Activated T-cell treated with anti-CD3 and anti-CD28 coated beads, Interleukin-2, amount 50 U/mL, for 72 hours (primary cell): Measurements from ENCODE around the gene UBQLN1. TPM values are rescaled to one million over a fixed set of nuclear protein-coding genes. Genes with fewer than 3 reads are reported as not detected.

ENCODE experiments used
- ATAC-seq, 2 donors: fragments of 150-1000 bp; cut with Tn5 transposase; replicated peaks in 1 of 2; 2 replicates each; pipeline ENCODE4 v1.10.0; 2021; ENCODE audit warnings: moderate library complexity in 2 of 2, mild to moderate bottlenecking in 1 of 2
- DNase-seq, 2 donors: peaks; one replicate each; pipeline ENCODE4 v3.0.0; 2021 to 2022; ENCODE audit warnings: mixed read lengths in 1 of 2
- H3K27ac Mint-ChIP-seq: one replicate; pipeline ENCODE4 v1.8.0; 2022; ENCODE audit warnings: mild to moderate bottlenecking, moderate library complexity, mixed read lengths
- H3K27me3 Mint-ChIP-seq: one replicate; pipeline ENCODE4 v1.8.0; 2022; ENCODE audit warnings: low read depth, mixed read lengths
- H3K36me3 Mint-ChIP-seq, 2 donors: one replicate each; pipeline ENCODE4 v1.8.0; 2022; ENCODE audit warnings: mixed read lengths in 2 of 2, mild to moderate bottlenecking in 1 of 2; ENCODE audit not compliant: insufficient read depth in 2 of 2
- H3K4me1 Mint-ChIP-seq: one replicate; pipeline ENCODE4 v1.8.0; 2022; ENCODE audit warnings: low read depth, mixed read lengths
- H3K4me3 Mint-ChIP-seq, 2 donors: one replicate each; pipeline ENCODE4 v1.8.0; 2022; ENCODE audit warnings: mild to moderate bottlenecking in 2 of 2, mixed read lengths in 2 of 2, moderate library complexity in 2 of 2
- H3K9me3 Mint-ChIP-seq, 2 donors: one replicate each; pipeline ENCODE4 v1.8.0; 2022; ENCODE audit warnings: mixed read lengths in 2 of 2
- total RNA-seq, 2 donors: library from RNA; stranded (reverse); gene quantifications; one replicate each; pipeline ENCODE4 v1.2.3, GENCODE V29; 2022

Gene UBQLN1
- total RNA-seq, 2 donors from 2014 or later: 79.0 to 80.5 TPM

- Mint-ChIP-seq H3K36me3 (peaks cover 4 to 45% of the 10 kb centered on the region in 2 donors), H3K4me3 (no peak overlapping the region), H3K27ac (peak overlapping the region; percentile 69), H3K4me1 (peaks cover 12% of the 10 kb centered on the region), H3K9me3 (no peaks in the 10 kb centered on the region), H3K27me3 (no peaks in the 10 kb centered on the region)
- no peak for ATAC-seq
- no peak for DNase-seq
Observed at GRCh38 chr9:83675466-83675865, 32.3 kb downstream of the UBQLN1 start.

- Mint-ChIP-seq H3K9me3 (no peaks in the 10 kb centered on the region), H3K36me3 (peaks cover 2 to 22% of the 10 kb centered on the region in 2 donors), H3K27ac (peak overlapping the region; percentile 82), H3K4me1 (peaks cover 6% of the 10 kb centered on the region), H3K27me3 (no peaks in the 10 kb centered on the region), H3K4me3 (no peak overlapping the region)
- ATAC-seq: no peak
- no peak for DNase-seq
Observed at GRCh38 chr9:83671451-83671850, 36.3 kb downstream of the UBQLN1 start.

DNA sequence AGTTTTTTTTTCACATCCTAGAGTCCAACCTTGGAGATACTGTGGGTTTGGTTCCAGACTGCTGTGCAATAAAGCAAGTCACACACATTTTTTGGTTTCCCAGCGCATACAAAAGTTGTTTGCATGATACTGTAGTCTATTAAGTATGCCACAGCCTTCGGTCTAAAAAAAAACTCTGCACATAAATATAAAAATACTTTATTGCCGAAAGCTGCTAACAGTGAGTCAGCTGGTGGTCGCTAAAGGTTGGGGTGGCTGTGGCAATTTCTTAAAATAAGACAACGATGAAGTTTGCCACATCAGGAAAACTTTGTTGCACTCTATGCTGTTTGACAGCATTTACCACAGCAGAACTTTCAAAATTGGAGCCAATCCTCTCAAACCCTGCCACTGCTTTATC lies 37.4 kb downstream of the UBQLN1 start:
- Mint-ChIP-seq H3K9me3 (no peaks in the 10 kb centered on the region), H3K27ac (peak overlapping the region; percentile 9), H3K4me3 (no peak overlapping the region), H3K27me3 (no peaks in the 10 kb centered on the region), H3K36me3 (peaks cover 0 to 28% of the 10 kb centered on the region in 2 donors), H3K4me1 (peaks cover 14% of the 10 kb centered on the region)
- ATAC-seq (no peak), DNase-seq (no peak)

DNA sequence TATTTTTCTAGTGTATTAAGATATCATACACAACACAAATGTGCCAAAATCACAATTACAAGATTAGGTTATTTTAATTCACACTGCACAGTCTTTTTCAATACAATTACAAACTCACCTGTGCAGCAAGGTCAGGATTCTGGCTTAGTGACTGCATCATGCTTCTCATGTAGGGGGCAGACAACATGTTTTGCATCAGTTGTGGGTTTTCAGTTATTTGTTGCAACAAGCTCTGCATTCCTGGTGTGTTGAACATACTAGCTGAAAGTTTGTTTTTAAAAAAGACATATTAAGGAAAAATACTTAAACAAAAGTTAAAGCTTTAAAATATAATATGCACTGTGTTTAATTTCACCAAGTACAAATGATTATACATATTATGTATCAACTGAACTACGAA lies 38.7 kb downstream of the UBQLN1 start:
- DNase-seq (no peak), ATAC-seq (no peak)
- H3K4me1 Mint-ChIP-seq: peaks cover 16% of the 10 kb centered on the region
- H3K27ac Mint-ChIP-seq: no peak overlapping the region
- H3K4me3 Mint-ChIP-seq: no peak overlapping the region
- no peaks in the 10 kb centered on the region for H3K27me3 Mint-ChIP-seq
- H3K36me3 Mint-ChIP-seq: peaks cover 0 to 25% of the 10 kb centered on the region in 2 donors
- H3K9me3 Mint-ChIP-seq: no peaks in the 10 kb centered on the region

DNA sequence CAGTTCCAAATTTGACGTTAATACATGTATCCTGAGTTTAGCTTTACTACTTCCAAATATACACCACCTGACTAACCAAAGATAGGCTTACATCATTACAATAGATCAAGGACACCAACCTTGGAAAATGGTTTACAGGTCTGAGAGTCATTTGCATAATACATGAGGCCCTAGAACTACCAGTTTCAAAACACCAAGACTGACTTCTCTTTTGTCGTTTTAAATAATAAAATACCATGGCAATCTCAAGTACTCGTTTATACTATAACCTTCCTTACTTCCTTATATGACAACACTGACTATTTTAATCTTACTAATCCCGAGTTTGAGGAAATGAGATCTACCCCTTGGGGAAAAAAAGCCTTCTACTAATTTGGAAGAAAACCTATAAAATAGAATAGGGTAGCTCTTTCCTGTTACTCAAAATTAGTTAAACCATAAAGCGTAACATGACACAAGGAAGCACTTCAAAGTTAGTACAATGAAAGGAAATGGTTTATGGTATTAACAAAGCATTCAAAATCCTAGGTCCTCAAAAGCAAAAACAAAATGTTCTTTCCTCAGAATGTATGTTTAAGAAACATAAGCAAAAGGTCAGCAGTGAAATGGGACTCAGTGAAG lies 42.1 kb downstream of the UBQLN1 start:
- DNase-seq (no peak), ATAC-seq (no peak)
- H3K4me1 Mint-ChIP-seq: peaks cover 16% of the 10 kb centered on the region
- peaks cover 0 to 31% of the 10 kb centered on the region in 2 donors for H3K36me3 Mint-ChIP-seq
- H3K27me3 Mint-ChIP-seq: no peaks in the 10 kb centered on the region
- H3K27ac Mint-ChIP-seq: peak overlapping the region; percentile 85
- no peak overlapping the region for H3K4me3 Mint-ChIP-seq
- no peaks in the 10 kb centered on the region for H3K9me3 Mint-ChIP-seq

DNA sequence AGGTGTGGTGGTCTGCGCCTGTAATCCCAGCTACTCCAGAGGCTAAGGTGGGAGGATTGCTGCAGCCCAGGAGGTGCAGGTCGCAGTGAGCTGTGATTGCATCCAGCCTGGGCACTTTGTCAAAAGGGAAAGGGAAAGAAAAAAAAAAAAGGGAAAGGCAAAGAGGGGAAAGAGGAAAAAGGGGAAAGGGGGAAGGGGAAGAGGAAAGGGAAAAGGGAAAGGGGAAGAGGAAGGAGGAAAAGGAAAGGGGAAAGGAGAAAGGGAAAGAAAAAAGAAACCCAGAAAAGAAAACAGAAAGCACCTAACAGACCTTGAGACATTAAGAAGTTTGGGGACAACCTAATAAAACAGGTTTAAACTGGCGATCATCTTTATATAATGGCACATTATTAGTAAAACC lies 44.8 kb downstream of the UBQLN1 start:
- no peak overlapping the region for H3K4me3 Mint-ChIP-seq
- peaks cover 2 to 28% of the 10 kb centered on the region in 2 donors for H3K36me3 Mint-ChIP-seq
- H3K27ac Mint-ChIP-seq: peak overlapping the region; percentile 75
- DNase-seq (no peak), ATAC-seq (no peak)
- no peaks in the 10 kb centered on the region for H3K27me3 Mint-ChIP-seq
- H3K9me3 Mint-ChIP-seq: no peaks in the 10 kb centered on the region
- peaks cover 11% of the 10 kb centered on the region for H3K4me1 Mint-ChIP-seq

GRCh38 chr9:83656952-83657351 lies 50.8 kb downstream of the UBQLN1 start:
- no peaks in the 10 kb centered on the region for H3K9me3 Mint-ChIP-seq
- H3K27ac Mint-ChIP-seq: no peak overlapping the region
- H3K27me3 Mint-ChIP-seq: no peaks in the 10 kb centered on the region
- H3K4me1 Mint-ChIP-seq: peaks cover 12% of the 10 kb centered on the region
- no peak for DNase-seq
- no peak overlapping the region for H3K4me3 Mint-ChIP-seq
- H3K36me3 Mint-ChIP-seq: peaks cover 6 to 30% of the 10 kb centered on the region in 2 donors
- ATAC-seq: peak in 1 of 2 donors; percentile 56

DNA sequence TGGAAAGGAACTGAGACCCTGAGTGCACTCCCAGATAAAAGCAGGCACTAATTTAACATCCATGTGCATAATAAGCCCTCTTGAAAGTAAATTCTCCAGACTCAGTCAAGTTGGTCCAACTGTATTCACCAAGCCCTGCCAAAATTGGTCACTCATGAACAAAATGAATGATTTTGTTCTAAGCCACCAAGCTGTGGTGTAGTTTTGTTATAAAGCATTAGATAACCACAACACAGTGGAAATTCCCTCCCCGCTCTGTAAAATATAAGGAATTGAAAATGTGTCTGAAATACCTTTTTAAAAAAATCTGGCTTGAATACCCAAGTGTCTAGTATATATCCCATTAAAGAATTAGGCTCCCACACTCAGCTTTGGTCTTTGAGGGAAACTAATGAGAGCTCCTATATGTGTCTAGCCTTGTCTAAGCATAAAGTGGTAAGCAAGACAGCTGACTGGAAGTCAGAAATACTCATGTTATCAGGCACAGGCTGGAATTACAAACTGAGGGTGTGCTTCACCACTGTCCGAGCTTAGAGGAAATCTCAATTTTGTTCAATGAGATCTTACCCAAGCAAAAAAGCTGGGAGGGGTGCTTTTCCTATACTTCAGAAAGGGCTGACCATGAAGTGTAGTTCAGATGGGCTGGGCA lies 51.6 kb downstream of the UBQLN1 start:
- Mint-ChIP-seq H3K4me3 (peak overlapping the region in 1 of 2 donors; percentile 15), H3K4me1 (peaks cover 12% of the 10 kb centered on the region), H3K27ac (peak overlapping the region; percentile 82), H3K9me3 (no peaks in the 10 kb centered on the region), H3K27me3 (no peaks in the 10 kb centered on the region), H3K36me3 (peaks cover 8 to 23% of the 10 kb centered on the region in 2 donors)
- peak; percentile 27 to 39 for ATAC-seq
- DNase-seq: no peak

DNA sequence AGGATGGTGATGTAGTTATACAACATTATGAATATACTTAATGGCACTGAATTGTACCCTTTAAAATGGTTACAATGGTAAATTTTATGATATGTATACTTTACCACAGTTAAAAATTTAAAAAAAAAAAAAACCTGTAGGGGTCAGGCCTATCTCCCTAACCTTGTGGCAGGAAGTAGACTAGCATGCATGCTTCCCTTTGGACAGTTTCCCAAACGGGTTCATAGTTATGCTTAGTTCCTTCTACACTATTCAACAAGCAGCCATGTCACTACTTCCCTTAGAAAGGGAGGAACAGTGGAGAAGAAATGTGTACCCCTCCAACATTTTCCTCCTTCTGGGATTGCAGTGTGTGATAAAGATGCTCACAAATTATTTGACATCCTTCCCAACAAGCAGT lies 52.3 kb downstream of the UBQLN1 start:
- DNase-seq (no peak), ATAC-seq (no peak)
- Mint-ChIP-seq H3K4me3 (no peak overlapping the region), H3K36me3 (peaks cover 8 to 23% of the 10 kb centered on the region in 2 donors), H3K27me3 (no peaks in the 10 kb centered on the region), H3K27ac (no peak overlapping the region), H3K9me3 (no peaks in the 10 kb centered on the region), H3K4me1 (peaks cover 12% of the 10 kb centered on the region)

DNA sequence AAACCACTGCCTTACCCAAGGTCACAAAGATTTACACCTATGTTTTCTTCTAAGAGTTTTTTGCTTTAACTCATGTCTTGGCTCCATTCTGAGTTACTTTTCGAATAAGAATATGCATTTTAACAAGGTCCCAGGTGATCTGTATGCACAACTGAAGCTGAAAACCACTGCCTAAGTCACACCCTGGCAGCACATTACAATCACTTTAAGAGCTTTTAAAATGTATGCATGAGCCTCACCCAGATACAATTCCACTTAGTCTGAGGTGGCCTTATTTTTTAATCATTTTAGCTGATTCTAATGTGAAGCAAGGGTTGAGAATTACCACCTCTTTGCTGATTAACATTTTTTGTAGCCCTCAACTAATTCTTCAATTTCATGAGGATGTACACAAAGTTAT lies 55.3 kb downstream of the UBQLN1 start:
- H3K4me1 Mint-ChIP-seq: peaks cover 12% of the 10 kb centered on the region
- no peak overlapping the region for H3K4me3 Mint-ChIP-seq
- H3K27ac Mint-ChIP-seq: no peak overlapping the region
- no peaks in the 10 kb centered on the region for H3K9me3 Mint-ChIP-seq
- DNase-seq (no peak), ATAC-seq (no peak)
- peaks cover 6 to 22% of the 10 kb centered on the region in 2 donors for H3K36me3 Mint-ChIP-seq
- H3K27me3 Mint-ChIP-seq: no peaks in the 10 kb centered on the region

- H3K4me3 Mint-ChIP-seq: no peak overlapping the region
- no peak overlapping the region for H3K27ac Mint-ChIP-seq
- H3K9me3 Mint-ChIP-seq: no peaks in the 10 kb centered on the region
- DNase-seq: no peak
- H3K27me3 Mint-ChIP-seq: no peaks in the 10 kb centered on the region
- peaks cover 6 to 22% of the 10 kb centered on the region in 2 donors for H3K36me3 Mint-ChIP-seq
- ATAC-seq: no peak
- H3K4me1 Mint-ChIP-seq: peaks cover 12% of the 10 kb centered on the region
Observed at GRCh38 chr9:83651558-83651957, 56.2 kb downstream of the UBQLN1 start.

DNA sequence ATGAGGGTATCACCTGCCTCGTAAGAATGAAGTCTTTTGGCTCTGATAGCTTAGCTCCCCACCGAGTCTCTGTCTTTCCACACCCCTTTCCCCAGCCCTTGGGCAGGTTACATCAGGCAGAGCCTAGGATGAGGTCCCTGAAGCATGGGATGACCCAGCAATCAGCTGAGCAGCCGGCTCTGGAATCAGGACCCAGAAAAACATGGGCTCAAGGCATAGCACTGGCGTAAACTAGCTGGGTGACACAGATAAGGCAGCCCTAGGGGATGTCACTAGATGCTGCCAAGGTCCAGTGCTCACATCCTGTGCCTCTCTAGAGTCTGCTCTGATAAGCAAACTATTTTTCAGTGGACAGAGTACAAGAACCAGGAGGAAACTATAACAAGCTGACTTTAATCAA lies 58.2 kb downstream of the UBQLN1 start:
- ATAC-seq (peak; percentile 17 to 41), DNase-seq (no peak)
- no peak overlapping the region for H3K4me3 Mint-ChIP-seq
- H3K27ac Mint-ChIP-seq: no peak overlapping the region
- peaks cover 6 to 13% of the 10 kb centered on the region in 2 donors for H3K36me3 Mint-ChIP-seq
- H3K4me1 Mint-ChIP-seq: peaks cover 6% of the 10 kb centered on the region
- H3K27me3 Mint-ChIP-seq: no peaks in the 10 kb centered on the region
- H3K9me3 Mint-ChIP-seq: no peaks in the 10 kb centered on the region

- Mint-ChIP-seq H3K27me3 (no peaks in the 10 kb centered on the region), H3K4me3 (no peak overlapping the region), H3K36me3 (peaks cover 6 to 13% of the 10 kb centered on the region in 2 donors), H3K9me3 (no peaks in the 10 kb centered on the region), H3K4me1 (peaks cover 2% of the 10 kb centered on the region), H3K27ac (no peak overlapping the region)
- peak; percentile 68 to 79 for DNase-seq
- ATAC-seq: peak; percentile 85
Observed at GRCh38 chr9:83649080-83649479, 58.7 kb downstream of the UBQLN1 start.
